HL-60/S4 treated with retinoic acid at 250 ng/mL for 4 days and 3 days (cell line): ENCODE data around the gene ZNHIT1.
"Not testable (repeated sequence)": the region's sequence is repeated elsewhere in the genome, so short reads cannot be mapped to it uniquely, and the experiment has no call there.

Experiments
- in situ Hi-C: fragments of 300-500 bp; cut with MboI; formaldehyde crosslinking; loops from 2 replicates; pipeline ENCODE4 v1.7.0; 2022; ENCODE audit warnings: low sequenced_read_pairs

ZNHIT1 gene

DNA sequence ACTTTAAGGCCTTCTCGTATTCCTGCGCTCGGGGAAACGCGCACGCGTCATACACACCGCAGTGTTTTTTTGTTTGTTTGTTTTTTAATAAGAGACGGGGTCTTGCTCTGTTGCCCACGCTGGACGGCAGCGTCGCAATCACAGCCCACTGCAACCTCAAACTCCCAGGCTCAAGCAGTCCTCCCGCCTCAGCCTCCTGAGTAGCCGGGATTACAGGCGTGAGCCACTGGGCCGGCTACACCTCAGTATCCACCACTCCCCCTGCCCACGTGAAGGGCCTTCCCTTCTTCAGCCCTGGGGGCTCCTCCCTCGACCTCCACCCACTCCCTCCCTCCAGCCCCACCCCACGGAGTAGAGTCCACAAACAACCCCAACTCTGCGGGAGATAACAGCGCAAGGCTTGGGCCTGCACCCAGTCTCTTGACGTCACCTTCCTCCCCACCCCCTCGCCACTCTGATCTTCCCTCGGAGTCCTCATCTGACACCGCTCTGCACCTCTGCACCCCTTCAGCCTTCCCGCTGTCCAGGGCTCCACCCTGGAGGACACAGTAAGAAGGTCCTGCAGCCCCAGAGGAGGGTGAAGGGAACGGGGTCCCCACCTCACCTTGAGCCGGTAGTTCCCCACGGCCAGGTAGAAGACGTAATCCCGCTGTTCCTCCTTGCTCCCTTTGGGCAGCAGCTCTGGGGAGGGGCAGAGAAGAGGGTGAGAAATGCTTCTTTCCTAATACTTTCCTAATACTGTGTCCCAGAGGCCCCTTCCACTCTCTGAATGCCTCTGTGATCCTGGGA is 22.5 kb downstream of the ZNHIT1 start:
- in situ Hi-C loops = no loop called here

DNA sequence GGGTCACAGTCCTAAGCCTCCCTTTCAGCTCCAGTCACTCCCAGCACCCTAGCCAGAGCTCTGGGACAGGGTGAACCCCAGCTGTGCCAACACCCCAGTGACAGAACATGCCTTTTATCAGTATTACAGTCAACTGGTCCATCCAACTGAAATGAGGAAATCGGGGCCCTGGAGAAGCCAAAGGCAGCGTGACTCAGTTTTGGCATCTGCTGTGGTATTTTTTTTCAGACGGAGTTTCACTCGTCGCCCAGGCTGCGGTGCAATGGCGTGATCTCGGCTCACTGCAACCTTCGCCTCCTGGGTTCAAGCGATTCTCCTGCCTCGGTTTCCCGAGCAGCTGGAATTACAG is 23.0 kb downstream of the ZNHIT1 start:
- in situ Hi-C loops = no loop called here

DNA sequence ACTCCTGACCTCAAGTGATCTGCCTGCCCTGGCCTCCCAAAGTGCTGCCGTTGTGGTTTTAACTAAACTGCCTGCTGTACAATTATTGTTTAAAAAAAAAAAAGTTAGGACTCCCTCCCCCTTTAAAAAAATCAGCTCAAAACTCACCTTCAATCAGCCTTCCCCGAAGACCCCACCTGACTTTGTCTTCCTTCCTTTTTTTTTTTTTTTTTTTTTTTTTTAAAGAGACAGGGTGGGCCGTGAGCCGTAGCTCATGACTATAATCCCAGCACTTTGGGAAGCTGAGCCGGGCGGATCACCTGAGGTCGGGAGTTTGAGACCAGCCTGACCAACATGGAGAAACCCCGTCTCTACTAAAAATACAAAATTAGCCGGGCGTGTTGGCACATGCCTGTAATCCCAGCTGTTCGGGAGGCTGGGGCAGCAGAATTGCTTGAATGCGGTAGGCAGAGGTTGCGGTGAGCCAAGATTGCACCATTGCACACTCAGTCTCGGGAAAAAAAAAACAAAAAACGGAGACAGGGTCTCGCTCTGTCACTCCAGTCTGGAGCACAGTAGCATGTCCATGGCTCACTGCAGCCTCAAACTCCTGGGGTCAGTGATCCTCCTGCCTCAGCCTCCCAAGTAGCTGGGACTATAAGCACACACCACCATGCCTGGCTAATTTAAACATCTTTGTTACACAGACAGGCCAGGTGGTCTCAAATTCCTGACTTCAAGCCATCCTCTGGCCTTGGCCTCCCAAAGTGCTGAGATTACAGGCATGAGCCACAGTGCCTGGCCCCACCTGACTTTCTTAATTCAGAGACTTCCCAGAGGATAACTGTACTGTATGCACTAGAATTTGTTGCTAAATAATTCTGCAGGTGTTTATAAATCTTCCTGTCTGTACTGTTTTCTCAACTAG is 23.7 kb downstream of the ZNHIT1 start:
- in situ Hi-C loops = no loop called here

GRCh38 chr7:101243646-101244374 is 25.8 kb downstream of the ZNHIT1 start:
- in situ Hi-C loops = no loop called here

GRCh38 chr7:101244375-101245146 is 26.6 kb downstream of the ZNHIT1 start, which contains the start of gene FIS1:
TSS of gene FIS1 (minus strand) at chr7:101245081. CDS start at chr7:101245004, 77 bp downstream.
- in situ Hi-C loops = no loop called here

DNA sequence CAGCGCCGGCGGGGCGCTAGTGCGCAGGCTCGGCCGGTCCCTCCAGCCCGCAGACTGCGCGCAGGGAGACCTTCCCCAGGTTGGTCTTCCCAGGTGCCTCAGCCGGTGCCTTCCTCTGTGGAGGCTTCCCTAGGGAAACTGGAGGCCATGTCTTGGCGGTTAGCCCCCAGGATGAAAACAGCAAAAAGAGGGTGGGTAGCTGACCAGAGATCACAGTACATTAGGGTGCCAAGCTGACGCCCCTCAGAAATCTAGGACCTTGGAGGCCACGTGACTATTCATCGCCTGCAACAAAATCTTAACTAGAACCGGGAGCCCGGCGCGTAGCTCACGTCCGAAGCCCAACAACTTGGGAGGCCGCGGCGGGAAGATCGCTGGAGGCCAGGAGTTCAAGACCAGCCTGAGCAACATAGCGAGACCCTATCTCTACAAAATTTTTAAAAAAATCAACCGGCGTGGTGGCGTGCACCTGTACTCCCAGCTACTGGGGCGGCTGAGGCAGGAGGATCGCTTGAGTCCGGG is 27.2 kb downstream of the ZNHIT1 start:
- in situ Hi-C loops = no loop called here

DNA sequence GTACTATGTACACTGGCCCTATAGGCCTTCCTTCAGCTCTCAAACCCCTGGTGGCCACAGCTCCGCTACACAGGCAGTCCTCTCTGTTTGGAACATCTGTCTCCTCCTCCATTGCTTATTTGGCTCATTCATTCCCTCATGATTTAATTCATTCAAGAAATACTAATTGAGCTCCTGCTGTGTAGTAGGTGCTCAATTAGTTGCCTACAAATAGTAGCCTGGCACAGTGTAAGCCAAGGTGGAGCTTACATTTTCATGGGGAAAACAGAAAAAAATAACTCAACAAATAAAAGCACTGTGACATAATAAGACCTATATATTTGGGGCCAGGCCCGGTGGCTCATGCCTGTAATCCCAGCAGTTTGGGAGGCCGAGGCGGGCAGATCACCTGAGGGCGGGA is 30.3 kb downstream of the ZNHIT1 start:
- in situ Hi-C loops = no loop called here

DNA sequence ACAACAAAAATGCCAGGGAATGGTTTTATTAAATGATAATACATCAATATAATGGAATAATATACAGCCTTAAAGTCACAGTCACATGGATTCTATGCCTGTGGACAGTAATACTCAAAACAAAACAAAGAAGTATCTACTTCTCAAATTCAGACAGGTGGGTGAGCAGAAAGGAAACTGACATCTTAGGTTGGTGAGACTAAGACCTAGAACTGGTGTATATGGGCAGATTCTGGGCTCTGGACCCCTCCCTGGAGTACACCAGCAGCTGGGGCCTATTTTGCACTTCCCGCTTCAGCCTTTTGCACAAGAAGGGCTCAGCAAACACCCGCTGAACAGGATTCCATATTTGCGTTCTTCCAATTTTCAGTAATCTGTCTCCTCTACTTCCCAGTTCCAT is 32.4 kb downstream of the ZNHIT1 start:
- in situ Hi-C loops = no loop called here

DNA sequence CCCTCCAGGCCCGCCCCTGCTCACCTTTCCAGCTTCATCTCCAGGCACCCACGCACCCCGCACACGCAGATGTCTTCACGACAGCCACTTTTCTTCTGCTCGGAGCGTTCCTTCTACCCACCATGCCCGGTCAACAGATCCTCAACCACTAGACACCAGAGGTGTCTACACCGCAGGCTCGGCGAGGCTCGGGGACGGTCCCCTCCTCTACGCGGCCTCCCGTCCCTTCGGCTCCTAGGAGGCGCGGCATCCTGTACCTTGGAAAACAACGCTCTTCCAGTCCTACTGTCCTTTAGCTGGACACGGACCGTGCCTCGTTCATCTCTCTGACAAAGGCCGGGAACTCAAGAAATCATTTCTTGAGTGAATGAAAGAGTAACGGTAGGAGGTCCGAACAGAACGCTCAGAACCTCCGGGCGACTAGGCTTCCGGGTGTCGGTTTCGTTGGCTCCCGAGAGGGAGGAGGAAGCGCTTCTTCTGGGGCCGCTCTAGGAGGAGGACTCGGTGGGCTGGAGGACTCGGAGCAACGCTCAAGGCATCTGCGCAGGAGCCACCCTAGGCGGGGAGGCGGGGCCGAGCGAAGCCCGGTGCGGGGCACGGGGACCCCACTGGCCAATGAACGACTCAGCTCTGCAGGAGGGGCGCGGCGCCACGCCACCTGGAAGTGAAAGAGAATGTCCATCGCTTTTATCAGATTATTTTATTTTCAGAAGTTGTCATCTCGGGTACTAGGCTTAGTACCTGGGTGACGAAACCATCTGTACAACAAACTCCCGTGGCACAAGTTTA is 34.1 kb downstream of the ZNHIT1 start:
- in situ Hi-C loops = no loop called here

DNA sequence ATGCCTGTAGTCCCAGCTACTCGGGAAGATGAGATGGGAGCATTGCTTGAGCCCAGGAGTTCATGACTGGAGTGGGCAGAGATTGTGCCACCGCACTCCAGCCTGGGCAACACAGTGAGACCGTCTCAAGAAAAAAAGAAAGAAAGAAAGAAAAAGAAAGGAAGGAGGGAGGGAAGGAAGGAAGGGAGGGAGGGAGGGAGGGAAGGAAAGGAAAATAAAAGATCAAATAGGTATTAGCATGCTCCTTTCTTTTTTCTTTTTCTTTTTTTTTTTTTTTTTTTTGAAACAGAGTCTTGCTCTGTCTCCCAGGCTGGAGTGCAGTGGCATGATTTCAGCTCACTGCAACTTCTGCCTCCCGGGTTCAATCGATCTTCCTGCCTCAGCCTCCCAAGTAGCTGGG is 35.2 kb downstream of the ZNHIT1 start:
- in situ Hi-C loops = not testable (repeated sequence)

DNA sequence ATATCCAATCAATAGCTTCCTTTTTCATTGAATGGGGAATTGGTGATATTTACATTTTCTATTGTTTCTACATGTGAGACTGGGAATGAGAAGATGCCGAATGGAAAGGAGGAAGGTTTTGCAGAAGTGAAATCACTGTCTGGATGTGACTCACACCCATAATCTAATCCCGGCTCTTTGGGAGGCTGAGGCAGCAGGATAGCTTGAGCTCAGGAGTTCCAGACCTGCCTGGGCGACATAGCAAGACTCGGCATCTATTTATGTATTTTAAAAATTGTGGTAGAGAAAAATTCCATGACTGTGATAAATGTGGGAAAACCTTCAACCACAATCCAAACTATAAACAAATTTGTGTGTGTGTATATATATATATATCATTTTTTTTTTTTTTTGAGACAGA is 37.8 kb downstream of the ZNHIT1 start:
- in situ Hi-C loops = no loop called here

- in situ Hi-C loops = no loop called here
These were observed 40.3 kb downstream of the ZNHIT1 start for GRCh38 chr7:101258243-101258731.

DNA sequence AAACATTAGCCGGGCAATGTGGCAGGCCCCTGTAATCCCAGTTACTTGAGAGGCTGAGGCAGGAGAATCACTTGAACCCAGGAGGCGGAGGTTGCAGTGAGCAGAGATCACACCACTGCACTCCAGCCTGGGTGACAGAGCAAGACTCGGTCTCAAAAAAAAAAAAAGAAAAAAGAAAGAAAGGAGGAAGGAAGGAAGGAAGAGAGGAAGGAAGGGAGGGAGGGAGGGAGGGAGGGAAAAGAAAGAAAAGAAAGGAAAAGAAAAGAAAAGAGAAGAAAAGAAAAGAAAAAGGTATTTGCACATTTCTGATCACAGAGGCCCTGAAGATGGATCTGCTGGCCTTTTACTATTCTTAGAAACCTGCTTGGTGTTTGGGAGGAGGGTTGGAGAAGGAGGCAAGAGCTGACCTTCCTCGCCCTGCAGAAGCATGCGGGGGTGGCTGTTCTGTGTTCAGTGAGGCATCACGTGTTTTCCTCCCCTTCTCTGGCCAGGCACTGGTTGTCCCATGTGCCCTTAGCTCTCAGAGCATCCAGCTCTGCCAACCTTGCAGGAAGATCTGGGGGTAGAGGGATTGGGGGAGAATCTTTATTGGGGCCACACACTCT is 46.2 kb downstream of the ZNHIT1 start:
- in situ Hi-C loops = not testable (repeated sequence)

DNA sequence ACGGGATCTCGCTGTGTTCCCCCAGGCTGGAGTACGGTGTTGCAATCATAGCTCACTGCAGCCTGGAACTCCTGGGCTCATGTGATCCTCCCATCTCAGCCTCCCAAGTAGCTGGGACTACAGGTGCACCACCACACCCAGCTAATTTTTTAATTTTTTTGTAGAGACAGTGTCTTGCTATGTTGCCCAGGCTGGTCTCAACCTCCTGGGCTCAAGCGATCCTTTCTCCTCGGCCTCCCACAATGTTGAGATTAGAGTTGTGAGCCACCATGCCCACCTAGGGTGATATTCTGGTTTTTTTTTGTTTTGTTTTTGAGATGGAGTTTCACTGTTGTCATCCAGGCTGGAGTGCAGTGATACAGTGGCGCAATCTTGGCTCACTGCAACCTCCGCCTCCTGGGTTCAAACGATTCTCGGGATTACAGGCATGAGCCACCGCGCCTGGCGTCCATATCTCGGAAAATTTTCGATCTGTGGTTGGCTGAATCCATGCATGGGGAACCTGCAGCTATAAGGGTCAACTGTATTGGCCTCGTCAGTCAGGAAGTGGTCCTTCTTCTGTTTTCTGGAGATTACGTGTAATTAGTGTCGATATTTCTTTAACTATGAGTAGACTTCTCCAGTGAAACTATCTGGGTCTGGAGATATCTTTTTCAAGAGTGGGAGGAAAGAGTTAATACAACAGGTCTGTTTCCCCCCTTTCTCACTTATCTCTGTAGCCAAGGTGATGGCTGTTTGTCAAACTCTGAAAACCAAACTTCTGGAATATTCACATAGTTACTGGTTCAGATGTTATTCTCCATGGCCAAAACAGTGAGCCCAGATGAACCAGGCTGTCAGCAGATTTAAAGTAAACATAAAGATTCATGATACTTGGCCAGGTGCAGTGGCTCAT is 47.9 kb downstream of the ZNHIT1 start:
- in situ Hi-C loops = no loop called here

GRCh38 chr7:101269664-101270063 is 51.7 kb downstream of the ZNHIT1 start:
- in situ Hi-C loops = no loop called here

DNA sequence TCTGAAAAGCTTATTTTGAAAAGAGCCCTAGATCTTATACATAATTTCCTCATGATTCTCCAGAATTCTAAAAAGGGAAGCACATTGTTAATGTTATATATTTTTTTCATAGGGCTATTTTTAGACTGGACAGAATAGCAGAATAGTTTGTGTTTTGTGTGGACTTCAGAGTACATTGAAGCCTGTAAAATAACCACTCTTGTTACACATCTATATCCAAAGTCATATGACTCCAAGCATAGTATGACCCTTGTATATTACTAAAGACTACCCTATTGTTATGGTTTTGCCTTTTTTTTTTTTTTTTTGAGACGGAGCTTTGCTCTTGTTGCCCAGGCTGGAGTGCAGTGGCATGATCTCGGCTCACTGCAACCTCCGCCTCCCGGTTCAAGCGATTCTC is 53.1 kb downstream of the ZNHIT1 start:
- in situ Hi-C loops = no loop called here

DNA sequence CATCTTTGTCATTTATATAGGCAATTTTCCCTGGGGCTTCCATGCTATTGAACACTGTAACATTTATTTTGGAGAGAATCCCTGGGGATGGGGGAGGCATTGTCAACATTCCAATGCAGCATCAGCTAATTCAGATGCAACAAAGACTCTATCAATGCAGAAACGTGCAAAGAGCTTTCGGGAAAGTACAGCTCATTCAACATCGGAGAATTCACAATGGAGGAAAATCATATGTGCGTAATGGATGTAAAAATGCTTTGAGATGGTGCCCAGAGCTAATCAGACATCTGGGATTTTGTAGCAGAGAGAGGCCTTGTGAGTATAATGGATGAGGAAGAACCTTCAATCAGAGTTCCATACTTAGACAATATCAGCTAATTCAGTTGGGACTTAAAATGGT is 55.2 kb downstream of the ZNHIT1 start:
- in situ Hi-C loops = no loop called here
